ENCODE data around the gene SLC8A2. TPM values are rescaled to one million over a fixed set of nuclear protein-coding genes. Genes with fewer than 3 reads are reported as not detected.

The SLC8A2 gene
- total and polyA plus RNA-seq, 11 donors: 0.08 to 0.67 (median 0.29) TPM; not detected in 4

DNA sequence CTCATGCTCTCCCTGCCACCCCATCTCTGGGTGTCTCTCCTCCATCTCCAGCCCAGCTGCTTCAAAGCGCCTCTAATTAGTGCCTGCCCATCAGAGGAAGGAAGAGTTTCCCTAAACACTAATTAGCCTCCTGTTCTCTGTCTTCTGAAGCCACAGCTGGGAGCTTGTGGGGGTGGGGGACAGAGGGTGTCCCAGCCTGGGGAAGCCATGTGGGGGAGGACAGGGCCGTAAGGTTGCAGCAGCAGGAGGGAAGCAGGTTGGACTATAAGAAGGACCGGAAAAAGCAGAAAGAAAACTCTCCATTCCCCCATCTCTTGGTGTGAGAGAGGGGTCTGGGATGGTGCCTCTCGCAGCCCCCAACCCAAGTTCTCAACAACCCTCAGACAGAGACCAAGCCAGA lies 26.2 kb downstream of the SLC8A2 start:
- Histone ChIP-seq H3K27ac (no peak overlapping the region), H3K36me3 (no peaks in the 10 kb centered on the region), H3K27me3 (peaks cover 45 to 99% (median 80%) of the 10 kb centered on the region in 9 donors), H3K9me3 (no peaks in the 10 kb centered on the region), H3K4me3 (no peak overlapping the region), H3K4me1 (peaks cover 0 to 32% (median 6%) of the 10 kb centered on the region in 12 donors)
- WGBS, 4 donors: 44 to 47% (median 45%) methylated on average over 4 of the region's 4 CpGs
- peak in 1 of 5 donors; percentile 24 for DNase-seq
- TF ChIP-seq CTCF (IDR thresholded peaks at IDR 0.05) (no peak), POLR2A (IDR thresholded peaks at IDR 0.05) (no peak)
- no peak for ATAC-seq
- intact Hi-C loops (cut with DNase I): no loop called here

DNA sequence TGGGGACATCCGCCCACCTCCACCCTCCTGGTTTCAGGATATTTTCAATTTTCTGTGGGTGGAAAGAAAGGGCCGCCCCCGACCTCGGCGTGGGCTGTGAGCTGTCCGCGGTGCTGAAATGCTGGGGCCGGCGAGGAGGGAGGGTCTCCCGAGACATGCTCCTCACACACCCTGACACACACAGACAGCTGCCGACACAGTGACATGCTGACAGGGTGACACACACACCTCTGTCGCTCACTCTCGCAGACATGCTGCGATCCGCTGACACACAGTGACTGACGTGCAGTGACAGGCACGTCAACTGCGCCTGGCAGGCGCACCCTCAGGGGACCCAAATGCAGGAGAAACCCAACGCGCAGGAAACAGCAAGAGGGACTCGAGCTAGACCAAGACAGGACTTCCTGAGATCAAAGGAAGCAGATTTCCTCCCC lies 27.3 kb downstream of the SLC8A2 start:
- no peak for TF ChIP-seq CTCF (IDR thresholded peaks at IDR 0.05)
- no peak for TF ChIP-seq POLR2A (IDR thresholded peaks at IDR 0.05)
- H3K27ac ChIP-seq: no peak overlapping the region
- DNase-seq (peak in 1 of 5 donors; percentile 35), ATAC-seq (no peak)
- H3K36me3 ChIP-seq: no peaks in the 10 kb centered on the region
- H3K4me3 ChIP-seq: no peak overlapping the region
- peaks cover 45 to 89% (median 72%) of the 10 kb centered on the region in 9 donors for H3K27me3 ChIP-seq
- intact Hi-C loops (cut with DNase I): no loop called here
- 18 to 42% (median 19%) methylated on average over 10 to 22 of the region's 22 CpGs for WGBS, 4 donors
- H3K4me1 ChIP-seq: peaks cover 0 to 32% (median 6%) of the 10 kb centered on the region in 12 donors
- no peaks in the 10 kb centered on the region for H3K9me3 ChIP-seq

- Histone ChIP-seq H3K9me3 (no peaks in the 10 kb centered on the region), H3K27ac (no peak overlapping the region), H3K36me3 (no peaks in the 10 kb centered on the region), H3K4me3 (no peak overlapping the region), H3K27me3 (peaks cover 43 to 82% (median 67%) of the 10 kb centered on the region in 9 donors), H3K4me1 (peaks cover 0 to 32% (median 6%) of the 10 kb centered on the region in 12 donors)
- no peak for ATAC-seq
- intact Hi-C loops (cut with DNase I): no loop called here
- TF ChIP-seq POLR2A (IDR thresholded peaks at IDR 0.05) (no peak), CTCF (IDR thresholded peaks at IDR 0.05) (no peak)
- WGBS, 4 donors: 65 to 68% (median 67%) methylated on average over 12 of the region's 12 CpGs
- peak in 1 of 5 donors; percentile 17 for DNase-seq
Measured at GRCh38 chr19:47443331-47443730, 28.4 kb downstream of the SLC8A2 start.

- Histone ChIP-seq H3K27ac (no peak overlapping the region), H3K9me3 (no peaks in the 10 kb centered on the region), H3K4me1 (peaks cover 0 to 3% (median 0%) of the 10 kb centered on the region in 12 donors), H3K36me3 (no peaks in the 10 kb centered on the region), H3K27me3 (peaks cover 3 to 76% (median 35%) of the 10 kb centered on the region in 9 donors), H3K4me3 (no peak overlapping the region)
- no peak for TF ChIP-seq CTCF (IDR thresholded peaks at IDR 0.05)
- TF ChIP-seq POLR2A (IDR thresholded peaks at IDR 0.05): no peak
- DNase-seq: peak in 1 of 5 donors; percentile 12
- 25 to 36% (median 30%) methylated on average over 4 to 5 of the region's 5 CpGs for WGBS, 4 donors
- no peak for ATAC-seq
- intact Hi-C loops (cut with DNase I): loop anchor here in 6 of 10 donors (5.0 to 10.0 kb wide), 3 partner anchors 78 to 258 kb away; partner anchors contain the start of genes NAPA (in 4 of the 6) and BICRA (in 1 of the 6)
Measured at GRCh38 chr19:47438793-47439220, 32.9 kb downstream of the SLC8A2 start.
